Endothelial cell of umbilical vein (primary cell): ENCODE results near the gene BMPER. TPM values are rescaled to one million over a fixed set of nuclear protein-coding genes. Genes with fewer than 3 reads are reported as not detected.

ENCODE experiments used
- BruUV-seq: library from RNA; stranded (reverse); fragments of 400-500 nt; replicated peaks from 2 replicates; lab custom pipeline; 2021; lab: Mats Ljungman, UMichigan
- CTCF ChIA-PET: fragments of 300-600, 350-600 bp; sonication (Branson Sonifier 250); formaldehyde crosslinking; loops from one replicate; lab custom pipeline; 2021; ENCODE audit warnings: antibody characterized with exemption, inconsistent platforms; lab: Charles Lee
- POLR2A ChIA-PET: fragments of 300-600, 350-600 bp; sonication (Branson Sonifier 250); formaldehyde crosslinking; loops from one replicate; lab custom pipeline; 2021; ENCODE audit warnings: antibody characterized with exemption, inconsistent platforms; lab: Charles Lee
- DNase-seq: peaks from one replicate; pipeline ENCODE4 v3.0.0-alpha.2; 2011; ENCODE audit warnings: low read depth, low spot score
- FAIRE-seq: peaks from 2 replicates; lab custom pipeline; 2011; peaks lifted over from hg19 to GRCh38; lab: Jason Lieb, UNC
- H2AFZ ChIP-seq: 2 replicates; pipeline ENCODE4 v1.6.0; 2012; ENCODE audit warnings: low read depth, low read length, control low read depth, inconsistent platforms
- H3K27ac ChIP-seq: 2 replicates; pipeline ENCODE4 v1.5.1; 2011; ENCODE audit warnings: low read depth, mild to moderate bottlenecking, control low read depth, low read length, moderate library complexity; ENCODE audit not compliant: insufficient read depth
- H3K27me3 ChIP-seq, 2 experiments: 2 replicates each; pipeline versions ENCODE4 v1.6.0 to v1.6.1; 2011; ENCODE audit warnings: low read length in 2 of 2, mixed read lengths in 1 of 2; ENCODE audit not compliant: control insufficient read depth in 2 of 2, insufficient read depth in 2 of 2
- H3K36me3 ChIP-seq, 2 experiments: 2 replicates in 1 of 2; 3 replicates in 1 of 2; pipeline ENCODE4 v1.5.1; 2011; ENCODE audit warnings: low read length in 2 of 2, mild to moderate bottlenecking in 1 of 2, moderate library complexity in 1 of 2; ENCODE audit not compliant: control insufficient read depth in 2 of 2, insufficient read depth in 2 of 2; ENCODE audit errors: extremely low read depth in 1 of 2
- H3K4me1 ChIP-seq: 3 replicates; pipeline ENCODE4 v1.5.1; 2011; ENCODE audit warnings: mild to moderate bottlenecking, low read length; ENCODE audit not compliant: control insufficient read depth, insufficient read depth; ENCODE audit errors: extremely low read depth
- H3K4me2 ChIP-seq: 2 replicates; pipeline ENCODE4 v1.6.1; 2011; ENCODE audit warnings: low read length, control low read depth, mixed read lengths; ENCODE audit not compliant: insufficient read depth
- H3K4me3 ChIP-seq, 3 experiments: fragments of 200-600 bp in 1 of 3; sonication (generic), shearing (Covaris generic) in 1 of 3; replicated peaks in 1 of 3; 2 replicates each; pipeline ENCODE4 v1.5.1; 2011 to 2016; ENCODE audit warnings: control low read depth in 3 of 3, low read length in 3 of 3, mild to moderate bottlenecking in 2 of 3, inconsistent platforms in 1 of 3, low read depth in 1 of 3, moderate library complexity in 1 of 3; ENCODE audit not compliant: insufficient read depth in 1 of 3
- H3K79me2 ChIP-seq: 2 replicates; pipeline ENCODE4 v1.6.0; 2012; ENCODE audit warnings: low read length, inconsistent platforms; ENCODE audit not compliant: control insufficient read depth, insufficient read depth
- H3K9ac ChIP-seq: replicated peaks from 2 replicates; pipeline ENCODE3; 2011; ENCODE audit warnings: low read length, control low read depth; ENCODE audit not compliant: insufficient read depth; ENCODE audit errors: extremely low read depth
- H3K9me1 ChIP-seq: replicated peaks from 3 replicates; pipeline ENCODE4 v1.6.0; 2011; ENCODE audit warnings: mild to moderate bottlenecking, low read length; ENCODE audit not compliant: control insufficient read depth, insufficient read depth; ENCODE audit errors: extremely low read depth
- H3K9me3 ChIP-seq: replicated peaks from 2 replicates; pipeline ENCODE4 v1.5.1; 2012; ENCODE audit warnings: low read length, inconsistent platforms; ENCODE audit not compliant: control insufficient read depth, insufficient read depth
- H4K20me1 ChIP-seq: replicated peaks from 2 replicates; pipeline ENCODE3; 2011; ENCODE audit warnings: mild to moderate bottlenecking, low read length; ENCODE audit not compliant: control insufficient read depth, insufficient read depth; ENCODE audit errors: extremely low read depth
- EZH2 ChIP-seq: IDR thresholded peaks from 2 replicates; pipeline ENCODE4 v1.6.1; 2012; ENCODE audit warnings: borderline replicate concordance, low read depth, mild to moderate bottlenecking, moderate library complexity, low read length, inconsistent platforms; ENCODE audit not compliant: severe bottlenecking
- FOS ChIP-seq: IDR thresholded peaks from 2 replicates; pipeline ENCODE4 v1.6.1; 2011; ENCODE audit warnings: mild to moderate bottlenecking, low read length, moderate library complexity, borderline replicate concordance; ENCODE audit not compliant: insufficient read depth
- GATA2 ChIP-seq: IDR thresholded peaks from 2 replicates; pipeline ENCODE4 v1.7.0; 2011; ENCODE audit warnings: low read depth, mild to moderate bottlenecking, moderate library complexity, mixed read lengths, low read length; ENCODE audit not compliant: insufficient read length, insufficient read depth
- JUN ChIP-seq: IDR thresholded peaks from 2 replicates; pipeline ENCODE4 v1.6.1; 2011; ENCODE audit warnings: borderline replicate concordance, low read depth; ENCODE audit not compliant: insufficient read length, insufficient read depth
- MYC ChIP-seq: IDR thresholded peaks from one replicate; pipeline ENCODE4 v1.6.1; 2011; ENCODE audit warnings: mild to moderate bottlenecking, low read depth, low read length
- POLR2A ChIP-seq: IDR thresholded peaks from 2 replicates; pipeline ENCODE4 v1.6.1; 2012; ENCODE audit warnings: low read depth, mild to moderate bottlenecking, control low read depth, low read length
- POLR2AphosphoS5 ChIP-seq: IDR thresholded peaks from 2 replicates; pipeline ENCODE4 v1.6.1; 2012; ENCODE audit warnings: low read depth, mild to moderate bottlenecking, control low read depth, low read length, moderate library complexity; ENCODE audit not compliant: insufficient read depth
- dilution Hi-C: fragments of 300-500 bp; cut with MboI; formaldehyde crosslinking; loops from one replicate; pipeline ENCODE4 v1.15.0; 2019; ENCODE audit warnings: low sequenced_read_pairs; ENCODE audit not compliant: extremely low pct_ligation_motif_present
- intact Hi-C: fragments of 100-400 bp; cut with micrococcal nuclease; formaldehyde crosslinking; loops from one replicate; pipeline ENCODE4 v1.10.0; 2022
- polyA plus RNA-seq, 4 experiments: library from polyadenylated mRNA; depleted of rRNA in 3 of 4; stranded (reverse) in 3 of 4; unstranded in 1 of 4; fragments of >200 nt; gene quantifications; 2 replicates each; pipeline versions ENCODE4 v1.2.1 to v1.2.3, GENCODE V29; 2011 to 2012; ENCODE audit warnings: missing spikeins in 1 of 4
- total RNA-seq: library from RNA; stranded (reverse); gene quantifications from 2 replicates; pipeline ENCODE4 v1.2.3, GENCODE V29; 2021
- TF ChIP-seq, protein P1 (sequence below), 2 donors: IDR thresholded peaks; 1 replicate in 1 of 2; 2 replicates in 1 of 2; pipeline ENCODE4 v1.5.1; 2011; ENCODE audit warnings: low read length in 2 of 2, mild to moderate bottlenecking in 2 of 2, moderate library complexity in 2 of 2, control low read depth in 1 of 2, inconsistent platforms in 1 of 2, low read depth in 1 of 2; ENCODE audit not compliant: insufficient read depth in 1 of 2; ENCODE audit errors: extremely low read depth in 1 of 2
- TF ChIP-seq, protein P2 (sequence below): IDR thresholded peaks from 2 replicates; pipeline ENCODE4 v1.6.1; 2011; ENCODE audit not compliant: insufficient read depth, insufficient read length

Gene BMPER
- total and polyA plus RNA-seq, 2 donors (not counting 3 experiments of a cell fraction or from before 2014, with no cell fraction given): 0.10 to 0.13 TPM

DNA sequence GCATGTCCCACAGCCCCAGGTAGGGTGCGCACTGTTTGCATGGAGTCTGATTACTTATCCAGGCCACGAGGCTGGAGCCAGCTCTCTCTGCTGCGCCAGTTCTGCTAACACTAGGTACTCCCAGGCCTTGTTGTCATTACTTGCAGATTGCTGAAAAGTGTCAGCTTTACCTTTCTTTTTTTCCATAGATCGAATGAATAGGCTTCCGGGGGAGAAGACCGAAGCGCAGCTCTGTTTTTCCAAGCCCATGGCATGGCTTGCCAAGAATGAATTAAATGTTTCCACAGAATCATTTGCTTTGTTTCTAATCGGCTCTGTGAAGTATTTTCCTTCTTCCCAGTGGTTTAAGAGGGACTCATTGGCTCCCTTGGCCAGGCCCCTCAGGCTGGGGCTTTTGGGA is 285.8 kb downstream of the BMPER start:
- Histone ChIP-seq H3K27me3 (no peaks in the 10 kb centered on the region), H3K9me3 (no peaks in the 10 kb centered on the region), H3K4me1 (no peaks in the 10 kb centered on the region), H3K9ac (no peak overlapping the region), H4K20me1 (no peaks in the 10 kb centered on the region), H3K4me2 (no peak overlapping the region), H3K4me3 (no peak overlapping the region), H3K36me3 (no peaks in the 10 kb centered on the region), H3K9me1 (no peaks in the 10 kb centered on the region), H3K27ac (no peak overlapping the region), H3K79me2 (no peaks in the 10 kb centered on the region), H2AFZ (no peak overlapping the region)
- POLR2A ChIA-PET: no interaction called here
- no TSS peak for BruUV-seq
- dilution Hi-C loops (no loop called here), intact Hi-C loops (no loop called here)
- no peak for TF ChIP-seq JUN
- no peak for TF ChIP-seq FOS
- no peak for TF ChIP-seq EZH2
- TF ChIP-seq, protein P1, sequence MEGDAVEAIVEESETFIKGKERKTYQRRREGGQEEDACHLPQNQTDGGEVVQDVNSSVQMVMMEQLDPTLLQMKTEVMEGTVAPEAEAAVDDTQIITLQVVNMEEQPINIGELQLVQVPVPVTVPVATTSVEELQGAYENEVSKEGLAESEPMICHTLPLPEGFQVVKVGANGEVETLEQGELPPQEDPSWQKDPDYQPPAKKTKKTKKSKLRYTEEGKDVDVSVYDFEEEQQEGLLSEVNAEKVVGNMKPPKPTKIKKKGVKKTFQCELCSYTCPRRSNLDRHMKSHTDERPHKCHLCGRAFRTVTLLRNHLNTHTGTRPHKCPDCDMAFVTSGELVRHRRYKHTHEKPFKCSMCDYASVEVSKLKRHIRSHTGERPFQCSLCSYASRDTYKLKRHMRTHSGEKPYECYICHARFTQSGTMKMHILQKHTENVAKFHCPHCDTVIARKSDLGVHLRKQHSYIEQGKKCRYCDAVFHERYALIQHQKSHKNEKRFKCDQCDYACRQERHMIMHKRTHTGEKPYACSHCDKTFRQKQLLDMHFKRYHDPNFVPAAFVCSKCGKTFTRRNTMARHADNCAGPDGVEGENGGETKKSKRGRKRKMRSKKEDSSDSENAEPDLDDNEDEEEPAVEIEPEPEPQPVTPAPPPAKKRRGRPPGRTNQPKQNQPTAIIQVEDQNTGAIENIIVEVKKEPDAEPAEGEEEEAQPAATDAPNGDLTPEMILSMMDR (IDR thresholded peaks at IDR 0.05; ENCODE audit: extremely low read depth in 1 of 2, insufficient read depth in 1 of 2, low read depth in 1 of 2, low read length in 2 of 2): no peak
- TF ChIP-seq GATA2: no peak
- TF ChIP-seq, protein P2, sequence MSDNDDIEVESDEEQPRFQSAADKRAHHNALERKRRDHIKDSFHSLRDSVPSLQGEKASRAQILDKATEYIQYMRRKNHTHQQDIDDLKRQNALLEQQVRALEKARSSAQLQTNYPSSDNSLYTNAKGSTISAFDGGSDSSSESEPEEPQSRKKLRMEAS: no peak
- no peak for TF ChIP-seq MYC
- no peak for TF ChIP-seq POLR2A
- TF ChIP-seq POLR2AphosphoS5: no peak
- DNase-seq (no peak), FAIRE-seq (no peak)
- CTCF ChIA-PET: no interaction called here
